Measurements from ENCODE around the gene RNH1.

The RNH1 gene

DNA sequence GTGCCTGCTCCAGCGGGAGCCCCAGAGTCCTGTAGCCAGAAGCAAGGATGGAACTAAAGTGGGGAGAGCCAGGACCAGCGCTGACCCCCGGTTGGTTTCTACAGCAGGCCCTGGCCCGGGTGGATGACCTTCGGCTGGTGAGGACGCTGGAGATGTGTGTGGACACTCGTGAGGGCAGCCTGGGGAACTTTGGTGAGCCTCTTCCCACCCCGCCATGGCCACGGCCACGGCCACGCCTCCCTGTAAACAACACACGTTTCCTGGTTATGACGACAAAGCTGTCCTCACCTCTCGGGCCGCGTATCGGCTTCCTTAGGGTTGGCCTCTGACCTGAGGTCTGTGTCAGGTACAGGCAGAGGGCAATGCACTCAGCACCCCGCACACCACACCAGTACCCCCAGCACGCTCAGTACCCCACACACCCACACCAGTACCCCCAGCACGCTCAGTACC lies 34.4 kb upstream of the RNH1 start:
- H3K4me1 Mint-ChIP-seq, result peaks cover 13% of the 10 kb centered on the region
- no peaks in the 10 kb centered on the region for H3K9me3 Mint-ChIP-seq
- no peak for ATAC-seq
- no peak overlapping the region for H3K27ac Mint-ChIP-seq
- H3K4me3 Mint-ChIP-seq, result no peak overlapping the region
- DNase-seq, result no peak
- no peaks in the 10 kb centered on the region for H3K27me3 Mint-ChIP-seq

DNA sequence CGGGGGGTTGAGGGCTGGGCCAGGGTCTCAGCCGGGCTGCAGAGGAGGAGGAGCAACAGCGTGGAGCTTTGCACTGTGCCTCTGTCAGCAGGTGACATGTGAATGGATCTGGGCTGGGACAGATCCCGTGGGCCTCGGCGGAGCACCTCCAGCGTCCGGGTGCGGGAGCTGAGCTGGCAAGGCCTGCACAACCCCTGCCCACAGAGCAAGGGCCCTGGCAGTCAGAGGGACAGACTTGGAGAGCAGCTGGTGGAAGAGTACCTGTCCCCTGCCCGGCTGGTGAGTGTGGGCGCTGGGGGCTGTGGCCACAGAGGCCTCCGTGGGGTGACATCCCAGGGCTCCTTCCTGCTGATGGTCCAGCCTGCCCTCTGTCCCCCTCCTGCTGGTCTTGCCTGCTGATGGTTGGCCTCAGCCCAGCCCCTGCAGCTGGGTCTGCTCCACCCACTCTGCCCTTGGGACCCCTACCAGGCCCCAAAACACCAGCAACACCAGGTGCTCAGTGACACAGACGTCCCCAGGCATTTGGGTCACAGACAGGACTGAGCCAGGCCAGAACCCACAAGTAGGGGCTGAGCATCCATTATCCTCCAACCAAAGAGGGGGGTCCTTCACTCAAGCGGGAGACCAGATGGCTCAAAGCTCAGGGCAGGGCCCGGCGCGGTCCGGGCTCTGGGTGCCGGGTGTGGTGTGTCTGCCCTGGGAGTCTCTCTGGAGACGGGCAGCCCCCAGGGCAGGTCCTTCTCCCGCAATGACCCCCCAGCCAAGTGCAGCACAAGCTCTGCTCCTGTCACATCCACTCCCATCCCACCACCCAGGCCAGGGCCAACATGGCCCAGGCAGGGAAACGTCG lies 33.8 kb upstream of the RNH1 start:
- DNase-seq, result no peak
- H3K4me1 Mint-ChIP-seq, result peaks cover 19% of the 10 kb centered on the region
- H3K27ac Mint-ChIP-seq, result no peak overlapping the region
- no peaks in the 10 kb centered on the region for H3K9me3 Mint-ChIP-seq
- no peaks in the 10 kb centered on the region for H3K27me3 Mint-ChIP-seq
- H3K4me3 Mint-ChIP-seq, result no peak overlapping the region
- no peak for ATAC-seq

DNA sequence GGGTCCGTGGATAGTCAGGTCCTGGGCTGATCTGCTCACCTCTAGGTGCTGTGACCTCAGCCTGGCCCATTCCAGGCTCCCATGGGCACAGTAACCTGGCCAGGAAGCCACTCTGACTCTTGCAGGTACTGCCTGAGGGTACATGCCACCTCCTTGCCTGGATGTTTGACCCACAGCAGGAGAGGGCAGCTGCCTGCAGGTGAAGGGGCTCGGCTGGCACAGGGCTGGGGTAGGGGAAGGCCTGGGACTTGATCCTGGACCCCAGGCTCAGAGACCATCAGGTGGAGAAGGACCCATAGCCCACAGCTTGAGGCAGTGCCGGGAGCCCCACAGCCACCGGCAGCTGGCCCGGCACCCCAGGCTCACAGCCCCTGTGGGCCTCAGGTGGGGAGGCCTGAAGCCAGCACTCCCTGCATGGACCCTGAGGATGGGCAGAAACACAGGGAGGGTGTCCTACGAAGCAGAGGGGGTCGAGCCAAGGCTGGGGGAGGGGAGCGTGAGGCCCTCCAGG lies 33.0 kb upstream of the RNH1 start:
- ATAC-seq (no peak), DNase-seq (no peak)
- H3K27me3 Mint-ChIP-seq, result no peaks in the 10 kb centered on the region
- H3K4me3 Mint-ChIP-seq, result no peak overlapping the region
- H3K9me3 Mint-ChIP-seq, result no peaks in the 10 kb centered on the region
- H3K4me1 Mint-ChIP-seq, result peaks cover 19% of the 10 kb centered on the region
- no peak overlapping the region for H3K27ac Mint-ChIP-seq

DNA sequence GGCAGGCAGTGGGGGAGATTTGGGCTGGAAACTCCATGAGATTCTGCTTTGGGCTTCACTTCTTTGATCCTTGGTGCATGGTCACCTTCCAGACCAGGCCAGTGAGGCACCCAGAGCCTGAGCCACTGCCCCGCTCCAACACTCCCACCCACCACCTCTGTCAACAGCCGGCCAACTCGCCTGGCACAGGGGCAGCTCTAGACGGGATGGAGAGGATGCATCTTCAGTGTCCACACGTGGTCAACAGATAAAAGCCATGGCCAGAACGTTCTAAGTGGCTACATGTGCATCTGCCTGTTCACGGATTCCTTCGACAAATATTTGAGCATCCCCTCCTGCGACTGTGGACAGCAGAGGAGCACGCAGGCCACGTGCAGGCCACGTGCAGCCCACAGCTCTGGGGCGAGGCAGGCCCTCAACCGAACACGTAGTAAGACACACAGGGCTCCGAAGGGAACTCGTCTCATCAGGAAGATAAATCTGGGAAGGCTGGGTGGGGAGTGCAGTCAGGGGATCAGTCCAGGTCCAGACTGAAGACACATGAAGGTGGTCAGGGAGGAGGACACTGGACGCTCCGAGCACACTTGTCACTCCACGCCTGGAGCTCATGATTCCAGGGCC lies 31.5 kb upstream of the RNH1 start:
- no peak for DNase-seq

DNA sequence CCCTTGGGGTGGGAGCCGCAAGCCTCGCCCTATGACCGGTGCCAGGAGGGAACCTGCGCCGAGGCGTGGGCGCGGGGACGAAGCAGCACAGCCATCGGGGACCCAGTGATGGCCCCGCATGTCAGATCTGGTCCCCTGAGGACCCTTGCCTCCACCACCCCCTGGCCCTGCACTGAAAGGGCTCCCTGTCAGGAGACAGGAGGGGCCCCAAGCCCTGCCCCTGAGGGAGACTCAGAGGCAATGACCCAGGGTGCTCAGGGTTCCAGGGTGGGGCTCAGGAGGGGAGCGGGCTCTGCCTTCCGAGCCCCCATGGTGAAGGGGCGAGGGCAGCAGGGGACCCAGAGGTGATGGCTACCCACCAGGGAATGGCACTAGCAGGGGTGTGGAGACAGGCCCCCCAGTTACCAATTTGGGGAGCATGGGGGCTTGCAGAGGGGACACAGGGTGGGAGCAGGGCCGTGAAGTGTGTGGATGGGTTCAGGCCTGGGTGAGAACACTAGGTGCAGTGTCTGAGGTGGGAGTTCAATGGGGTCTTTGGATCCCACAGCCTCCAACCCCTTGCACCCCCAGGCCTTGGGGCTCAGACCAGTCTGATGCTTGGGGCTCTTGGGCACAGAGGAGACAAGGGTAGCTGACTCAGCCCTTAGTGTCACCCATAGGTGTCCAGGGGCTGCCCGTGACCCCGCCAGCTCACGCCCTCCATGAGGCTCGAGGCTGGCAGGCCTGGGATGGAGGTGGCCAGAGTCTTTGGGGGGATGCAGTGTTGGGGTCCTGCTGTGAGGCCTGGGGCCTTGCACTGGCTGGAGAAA lies 30.8 kb upstream of the RNH1 start:
- peak overlapping the region; percentile 52 to 67 for H3K27ac Mint-ChIP-seq
- peaks cover 31% of the 10 kb centered on the region for H3K4me1 Mint-ChIP-seq
- no peaks in the 10 kb centered on the region for H3K27me3 Mint-ChIP-seq
- DNase-seq (no peak), ATAC-seq (no peak)
- H3K9me3 Mint-ChIP-seq, result no peaks in the 10 kb centered on the region
- peak overlapping the region; percentile 92 to 96 for H3K4me3 Mint-ChIP-seq

More for the DNA sequence above, 31.5 kb upstream of the RNH1 start:
- Mint-ChIP-seq H3K27me3 (no peaks in the 10 kb centered on the region), H3K4me3 (no peak overlapping the region), H3K9me3 (no peaks in the 10 kb centered on the region), H3K27ac (peak overlapping the region in 1 of 2 donors; percentile 84), H3K4me1 (peaks cover 28% of the 10 kb centered on the region)
- no peak for ATAC-seq

DNA sequence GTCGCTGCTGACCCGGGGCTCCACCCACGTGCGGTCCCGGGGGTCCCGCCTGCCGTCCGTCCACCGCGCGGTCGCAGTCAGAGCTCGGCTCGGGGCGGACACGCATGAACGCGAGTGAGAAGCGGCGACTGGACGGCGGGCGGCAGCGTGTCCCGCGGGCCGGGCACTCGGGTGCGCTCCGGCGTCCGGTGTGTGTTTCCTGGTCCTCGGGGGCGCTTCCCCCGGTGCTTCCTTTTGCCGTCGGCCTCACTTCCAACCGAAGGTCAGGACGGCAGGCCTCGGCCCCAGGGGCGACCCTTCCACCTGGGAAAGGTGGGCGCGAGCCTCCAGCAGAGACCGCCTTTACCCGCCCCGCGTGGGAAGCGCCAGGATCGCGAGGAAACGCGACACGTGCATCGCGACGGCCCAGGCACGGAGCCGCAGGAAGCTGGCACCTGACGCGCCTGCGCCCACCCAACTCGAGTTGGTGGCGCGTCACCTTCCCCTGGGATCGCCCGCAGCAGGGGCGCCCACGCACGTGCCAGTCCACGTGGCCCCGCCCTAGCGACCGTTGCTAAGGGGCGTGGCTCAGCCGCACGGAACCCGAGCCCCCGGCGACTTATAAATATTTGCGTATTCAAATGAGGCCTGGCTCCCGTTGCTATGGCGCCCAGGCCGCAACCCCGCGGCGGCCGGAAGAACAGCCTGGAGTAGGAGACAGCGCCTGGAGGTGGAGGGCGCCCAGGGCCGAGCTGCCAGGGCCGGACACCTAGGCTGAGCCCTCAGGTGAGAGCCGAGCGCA lies 30.0 kb upstream of the RNH1 start, which contains the start of gene LRRC56:
Gene LRRC56 (plus strand): TSS at position 687 of the 781 bp plus-strand sequence. CDS start 3,158 bp downstream, outside the sequence.
- peak; percentile 90 to 91 for DNase-seq
- Mint-ChIP-seq H3K4me1 (peaks cover 31% of the 10 kb centered on the region), H3K27ac (peak within 1 kb of the TSS; percentile 96 to 97), H3K4me3 (peak within 1 kb of the TSS; percentile 92 to 96), H3K27me3 (no peaks in the 10 kb centered on the region), H3K9me3 (no peaks in the 10 kb centered on the region)
- peak; percentile 59 for ATAC-seq

DNA sequence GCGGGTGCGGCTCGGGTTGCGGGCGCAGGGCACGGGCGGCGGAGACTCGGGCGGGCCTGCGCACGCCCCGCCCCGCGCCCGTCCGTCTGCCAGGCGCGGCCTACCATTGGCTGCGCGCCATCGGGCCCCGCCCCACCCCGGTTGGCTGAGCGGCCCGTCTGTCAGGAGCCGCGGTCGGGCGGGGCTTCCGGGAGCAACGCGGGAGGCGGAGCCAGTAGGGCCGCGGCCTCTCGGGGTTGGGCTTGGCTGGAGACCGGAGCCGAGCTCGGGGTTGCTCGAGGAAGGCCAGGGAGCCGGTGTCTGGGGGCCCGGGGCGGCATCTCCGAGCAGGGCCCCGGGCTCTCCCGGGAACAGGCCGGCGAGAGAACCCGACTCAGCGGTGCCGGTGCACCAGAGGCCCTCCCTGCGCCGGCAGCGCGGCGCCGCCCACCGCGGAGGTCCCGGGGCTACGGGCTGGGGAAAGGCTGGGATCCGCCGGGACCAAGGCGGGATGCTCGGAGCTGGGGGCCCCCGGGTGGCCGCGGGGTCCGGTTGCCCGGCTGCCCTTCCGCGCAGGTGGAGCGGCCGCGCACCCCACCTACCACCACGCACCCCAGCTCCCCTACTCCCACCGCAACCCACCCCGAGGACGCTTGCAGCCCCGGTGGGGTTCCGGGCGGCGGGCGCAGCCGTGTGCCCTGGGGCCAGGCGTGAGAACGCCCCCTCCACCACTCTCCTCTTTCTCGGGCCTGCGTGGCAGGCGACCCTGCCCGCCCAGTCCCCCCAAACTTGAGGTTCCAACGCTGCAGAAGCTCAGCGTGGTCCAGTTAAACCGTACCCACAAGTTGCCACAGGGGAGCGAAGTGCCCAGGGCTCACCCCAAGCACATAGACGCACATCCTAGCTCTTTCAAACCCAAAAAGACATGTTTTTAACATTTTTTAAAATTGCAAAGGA lies 28.7 kb upstream of the RNH1 start, which contains the start of gene HRAS:
Gene HRAS (minus strand): TSS at position 58 of the 936 bp plus-strand sequence.
- Mint-ChIP-seq H3K9me3 (no peaks in the 10 kb centered on the region), H3K27ac (peak within 1 kb of the TSS; percentile 96 to 97), H3K4me1 (peaks cover 31% of the 10 kb centered on the region), H3K4me3 (peak within 1 kb of the TSS; percentile 92 to 96), H3K27me3 (no peaks in the 10 kb centered on the region)
- peak; percentile 97 to 98 for DNase-seq
- ATAC-seq, result peak; percentile 87

DNA sequence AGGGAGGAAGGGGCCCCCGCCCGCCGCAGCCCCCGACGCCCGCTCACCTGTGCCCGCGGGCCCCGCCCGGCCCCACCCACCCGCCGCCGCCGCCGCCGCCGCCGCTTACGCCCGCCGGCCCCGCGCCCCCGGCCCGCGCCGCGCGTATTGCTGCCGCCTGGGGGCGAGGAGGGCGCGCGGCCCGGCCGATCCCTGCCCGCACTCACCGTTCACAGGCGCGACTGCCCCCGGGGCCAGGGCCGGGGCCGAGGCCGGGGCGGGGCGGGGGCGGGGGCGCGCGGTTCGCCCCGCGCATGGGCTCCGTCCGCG lies 28.1 kb upstream of the RNH1 start:
- Mint-ChIP-seq H3K9me3 (no peaks in the 10 kb centered on the region), H3K27ac (no peak overlapping the region), H3K4me3 (no peak overlapping the region), H3K27me3 (no peaks in the 10 kb centered on the region), H3K4me1 (peaks cover 31% of the 10 kb centered on the region)
- DNase-seq (no peak), ATAC-seq (peak; percentile 35)

DNA sequence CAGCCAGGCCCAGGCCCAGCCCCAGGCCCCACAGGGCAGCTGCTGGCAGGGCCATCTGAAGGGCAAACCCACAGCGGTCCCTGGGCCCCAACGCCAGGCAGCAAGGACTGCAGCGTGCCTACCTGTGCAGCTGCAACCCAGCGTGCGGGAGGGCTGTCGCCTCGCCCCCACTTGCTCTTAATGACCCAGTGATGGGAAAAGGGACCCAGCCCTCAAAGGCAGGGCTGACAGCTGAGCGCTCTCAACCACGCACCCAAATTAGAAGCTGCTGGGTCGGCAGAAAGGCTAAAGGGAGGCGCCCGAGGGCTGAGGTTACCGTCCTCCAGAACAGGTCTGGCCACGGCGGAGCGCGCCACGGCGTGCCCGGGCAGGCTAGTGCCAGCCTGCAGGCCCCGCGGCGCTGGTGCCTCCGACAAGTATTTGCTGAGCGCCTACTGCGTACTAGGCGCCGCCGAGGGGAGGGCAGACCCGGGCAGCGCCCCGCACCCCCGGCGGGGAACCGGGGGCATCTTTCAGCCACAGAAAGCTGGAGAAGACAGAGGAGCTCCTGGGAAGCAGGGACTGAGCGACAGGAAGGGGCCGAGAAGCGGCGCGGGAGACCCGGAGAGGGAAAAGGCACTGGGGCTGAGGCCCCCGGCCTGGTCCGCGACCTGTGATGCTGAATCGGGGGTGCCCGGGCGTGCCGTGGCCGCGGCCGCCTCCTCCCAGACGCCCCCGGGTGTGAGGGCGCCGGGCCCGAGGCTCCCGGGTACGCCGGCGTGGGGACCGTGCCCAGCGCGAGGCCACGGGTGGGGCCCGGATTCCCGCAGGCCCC lies 27.6 kb upstream of the RNH1 start:
- Mint-ChIP-seq H3K27ac (no peak overlapping the region), H3K9me3 (no peaks in the 10 kb centered on the region), H3K4me1 (peaks cover 31% of the 10 kb centered on the region), H3K27me3 (no peaks in the 10 kb centered on the region), H3K4me3 (peak overlapping the region; percentile 66 to 76)
- ATAC-seq (peak; percentile 2), DNase-seq (peak in 1 of 2 donors; percentile 49)

DNA sequence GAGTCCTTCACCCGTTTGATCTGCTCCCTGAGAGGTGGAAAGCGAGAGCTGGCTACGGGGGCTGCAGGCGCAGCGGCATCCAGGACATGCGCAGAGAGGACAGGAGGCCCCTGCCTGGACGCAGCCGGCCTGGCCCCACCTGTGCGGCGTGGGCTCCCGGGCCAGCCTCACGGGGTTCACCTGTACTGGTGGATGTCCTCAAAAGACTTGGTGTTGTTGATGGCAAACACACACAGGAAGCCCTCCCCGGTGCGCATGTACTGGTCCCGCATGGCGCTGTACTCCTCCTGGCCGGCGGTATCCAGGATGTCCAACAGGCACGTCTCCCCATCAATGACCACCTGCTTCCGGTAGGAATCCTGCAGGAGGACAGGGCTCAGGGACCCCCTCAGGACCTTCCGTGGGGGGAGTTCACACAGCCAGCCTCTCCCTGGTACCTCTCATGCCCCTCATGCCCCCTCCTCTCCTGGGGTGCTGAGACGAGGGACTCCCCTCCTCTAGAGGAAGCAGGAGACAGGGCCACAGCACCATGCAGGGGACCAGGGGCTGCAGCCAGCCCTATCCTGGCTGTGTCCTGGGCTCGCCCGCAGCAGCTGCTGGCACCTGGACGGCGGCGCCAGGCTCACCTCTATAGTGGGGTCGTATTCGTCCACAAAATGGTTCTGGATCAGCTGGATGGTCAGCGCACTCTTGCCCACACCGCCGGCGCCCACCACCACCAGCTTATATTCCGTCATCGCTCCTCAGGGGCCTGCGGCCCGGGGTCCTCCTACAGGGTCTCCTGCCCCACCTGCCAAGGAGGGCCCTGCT lies 26.7 kb upstream of the RNH1 start:
- Mint-ChIP-seq H3K4me3 (peak overlapping the region; percentile 66 to 76), H3K27ac (no peak overlapping the region), H3K27me3 (no peaks in the 10 kb centered on the region), H3K4me1 (peaks cover 31% of the 10 kb centered on the region), H3K9me3 (no peaks in the 10 kb centered on the region)
- DNase-seq (no peak), ATAC-seq (no peak)

DNA sequence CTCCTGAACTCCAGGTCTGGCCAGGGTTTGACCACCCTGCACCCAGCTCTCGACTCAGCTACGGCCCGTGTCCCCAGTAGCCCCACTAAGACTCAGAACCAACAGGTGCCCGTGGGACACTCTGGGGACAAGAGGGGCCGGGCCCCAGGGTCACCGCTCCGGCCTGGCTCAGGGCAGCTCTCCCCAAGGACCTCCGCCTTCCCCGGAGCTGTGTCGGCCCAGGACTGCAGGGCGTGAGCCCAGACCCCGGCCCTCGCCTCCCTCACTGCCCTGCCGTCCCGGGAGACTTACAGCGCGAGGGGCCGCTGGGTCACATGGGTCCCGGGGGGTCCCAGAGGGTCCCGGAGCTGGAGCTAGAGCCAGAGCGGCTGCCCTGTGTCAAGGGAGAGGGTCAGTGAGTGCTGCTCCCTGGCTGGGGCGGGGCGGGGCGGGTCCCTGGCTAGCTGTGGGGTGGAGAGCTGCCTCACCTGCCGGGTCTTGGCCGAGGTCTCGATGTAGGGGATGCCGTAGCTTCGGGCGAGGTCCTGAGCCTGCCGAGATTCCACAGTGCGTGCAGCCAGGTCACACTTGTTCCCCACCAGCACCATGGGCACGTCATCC lies 26.0 kb upstream of the RNH1 start:
- DNase-seq (no peak), ATAC-seq (no peak)
- Mint-ChIP-seq H3K4me3 (no peak overlapping the region), H3K4me1 (peaks cover 30% of the 10 kb centered on the region), H3K9me3 (no peaks in the 10 kb centered on the region), H3K27ac (no peak overlapping the region), H3K27me3 (no peaks in the 10 kb centered on the region)

DNA sequence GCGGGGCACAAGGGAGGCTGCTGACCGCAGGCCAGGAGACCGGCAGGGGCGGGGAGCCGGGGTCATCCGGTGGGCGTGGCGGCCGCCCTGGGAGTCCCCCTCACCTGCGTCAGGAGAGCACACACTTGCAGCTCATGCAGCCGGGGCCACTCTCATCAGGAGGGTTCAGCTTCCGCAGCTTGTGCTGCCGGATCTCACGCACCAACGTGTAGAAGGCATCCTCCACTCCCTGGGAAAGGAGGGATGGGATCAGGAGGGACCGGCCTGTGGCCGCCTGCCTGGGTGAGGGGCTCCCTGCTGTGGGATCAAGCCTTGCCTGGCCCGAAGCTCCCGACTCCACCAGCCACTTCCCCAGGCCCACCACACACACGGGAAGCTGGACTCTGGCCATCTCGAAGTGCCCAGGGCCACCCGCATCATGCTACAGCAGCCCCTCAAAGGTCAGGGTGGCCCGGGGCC lies 25.5 kb upstream of the RNH1 start:
- no peak overlapping the region for H3K27ac Mint-ChIP-seq
- peaks cover 25% of the 10 kb centered on the region for H3K4me1 Mint-ChIP-seq
- no peaks in the 10 kb centered on the region for H3K9me3 Mint-ChIP-seq
- H3K27me3 Mint-ChIP-seq, result no peaks in the 10 kb centered on the region
- H3K4me3 Mint-ChIP-seq, result no peak overlapping the region
- DNase-seq, result no peak
- ATAC-seq, result no peak
